ENCODE measurements around the gene DSCAML1. TPM values are rescaled to one million over a fixed set of nuclear protein-coding genes. Genes with fewer than 3 reads are reported as not detected.
"Not testable (repeated sequence)": the region's sequence is repeated elsewhere in the genome, so short reads cannot be mapped to it uniquely, and the experiment has no call there.

DSCAML1 gene
- total and polyA plus RNA-seq, 3 donors from 2014 or later = 1.6 to 6.1 (median 3.0) TPM

DNA sequence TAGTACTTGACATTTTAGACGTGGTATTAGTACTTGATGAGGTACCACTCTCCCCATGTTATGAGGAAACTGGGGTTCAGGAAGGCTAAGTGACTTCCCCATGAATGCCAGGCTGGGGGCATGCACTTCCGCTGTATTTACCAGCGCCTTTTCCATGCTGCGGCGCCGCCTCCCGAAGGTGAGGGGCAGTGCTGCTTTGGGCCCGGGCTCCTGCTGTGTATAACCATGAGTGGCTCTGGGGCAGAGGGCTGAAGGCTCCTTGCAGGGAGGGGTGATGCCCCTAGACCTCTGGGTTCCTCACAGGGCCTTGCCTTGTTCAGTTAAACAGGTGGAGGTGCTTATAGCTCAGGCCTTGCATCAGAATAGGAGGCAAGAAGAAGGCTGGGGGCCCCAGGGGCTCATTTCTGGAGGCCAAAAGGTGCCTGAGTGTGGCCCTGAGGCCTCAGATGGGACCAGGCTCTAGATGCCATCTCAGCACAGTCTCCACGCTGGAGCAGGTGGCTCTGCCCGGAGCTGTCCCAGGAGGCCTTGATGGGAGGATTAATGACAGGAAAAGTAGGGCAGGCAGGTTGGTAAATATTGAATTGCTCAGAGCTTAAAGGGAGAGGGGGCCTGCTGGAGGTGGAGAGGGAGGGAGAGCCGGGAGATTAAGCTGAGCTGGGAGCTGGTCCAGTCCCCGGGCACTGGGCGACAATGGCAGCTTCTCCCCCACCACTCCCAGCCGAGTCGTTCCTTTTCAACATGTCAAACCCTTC is 339.8 kb downstream of the DSCAML1 start:
- TF ChIP-seq POLR2A (IDR thresholded peaks at IDR 0.05) (no peak), CTCF (IDR thresholded peaks at IDR 0.05) (no peak)
- no peaks in the 10 kb centered on the region for H3K27me3 ChIP-seq
- no peaks in the 10 kb centered on the region for H3K9me3 ChIP-seq
- no peak overlapping the region for H3K27ac ChIP-seq
- H3K36me3 ChIP-seq (ENCODE audit: low read depth, missing control alignments) = no peaks in the 10 kb centered on the region
- H3K4me3 ChIP-seq = no peak overlapping the region
- no peaks in the 10 kb centered on the region for H3K4me1 ChIP-seq
- DNase-seq = no peak
- WGBS, 2 donors = 79 to 84% methylated on average over 8 to 15 of the region's 15 CpGs
- intact Hi-C loops (cut with DNase I; ENCODE audit: low total_unique reads) = no loop called here

DNA sequence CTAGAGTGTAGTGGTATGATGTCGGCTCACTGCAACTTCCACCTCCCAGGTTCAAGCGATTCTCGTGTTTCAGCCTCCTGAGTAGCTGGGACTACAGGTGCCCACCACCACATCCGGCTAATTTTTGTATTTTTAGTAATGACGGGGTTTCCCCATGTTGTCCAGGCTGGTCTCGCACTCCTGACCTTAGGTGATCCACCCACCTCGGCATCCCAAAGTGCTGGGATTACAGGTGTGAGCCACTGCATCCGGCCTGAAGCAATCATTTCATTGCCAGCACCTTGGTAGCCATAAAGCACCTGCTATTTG is 340.3 kb downstream of the DSCAML1 start:
- WGBS, 2 donors = 95 to 96% methylated on average over 8 of the region's 8 CpGs
- H3K27ac ChIP-seq; DNase-seq; H3K36me3 ChIP-seq (ENCODE audit: low read depth, missing control alignments); intact Hi-C loops (cut with DNase I; ENCODE audit: low total_unique reads); H3K4me1 ChIP-seq; H3K9me3 ChIP-seq; H3K4me3 ChIP-seq; H3K27me3 ChIP-seq: not testable (repeated sequence)

DNA sequence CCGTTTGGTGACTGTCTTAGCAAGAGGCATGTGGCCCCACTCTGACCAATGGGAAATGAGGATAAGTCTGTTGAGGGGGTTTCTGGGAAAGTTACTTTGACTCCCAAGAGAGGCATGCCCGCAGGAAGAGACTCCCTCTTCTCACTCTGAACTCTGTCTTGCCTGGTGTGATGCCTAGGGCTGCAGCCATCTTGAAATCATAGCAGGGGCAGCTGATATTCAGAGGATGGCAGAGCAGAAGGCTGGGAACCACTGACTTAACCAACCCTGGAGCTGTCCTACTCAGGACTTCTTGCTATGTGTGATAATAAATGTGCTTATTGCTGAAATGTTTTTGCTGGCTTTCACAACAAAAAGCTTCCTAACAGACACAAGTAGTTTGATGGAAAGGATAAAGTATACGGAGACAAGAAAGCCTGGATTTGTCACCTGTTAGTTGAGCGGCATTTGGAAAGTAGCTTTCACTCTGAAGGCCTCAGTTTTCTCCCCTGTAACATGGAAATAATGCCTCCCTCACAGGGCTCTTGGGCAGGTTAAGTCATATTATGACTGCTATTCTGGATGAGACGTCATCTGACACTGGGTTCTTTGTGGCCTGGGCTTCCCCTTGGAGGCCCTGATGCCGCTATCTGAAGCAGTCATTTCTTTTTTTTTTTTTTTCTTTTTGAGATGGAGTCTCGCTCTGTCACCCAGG is 340.8 kb downstream of the DSCAML1 start:
- Histone ChIP-seq H3K9me3 (no peaks in the 10 kb centered on the region), H3K36me3 (ENCODE audit: low read depth, missing control alignments) (no peaks in the 10 kb centered on the region), H3K4me3 (no peak overlapping the region), H3K27me3 (no peaks in the 10 kb centered on the region), H3K4me1 (no peaks in the 10 kb centered on the region), H3K27ac (no peak overlapping the region)
- intact Hi-C loops (cut with DNase I; ENCODE audit: low total_unique reads) = no loop called here
- no peak for DNase-seq
- TF ChIP-seq CTCF (IDR thresholded peaks at IDR 0.05) = no peak
- no peak for TF ChIP-seq POLR2A (IDR thresholded peaks at IDR 0.05)
- 90 to 92% methylated on average over 7 of the region's 7 CpGs for WGBS, 2 donors

DNA sequence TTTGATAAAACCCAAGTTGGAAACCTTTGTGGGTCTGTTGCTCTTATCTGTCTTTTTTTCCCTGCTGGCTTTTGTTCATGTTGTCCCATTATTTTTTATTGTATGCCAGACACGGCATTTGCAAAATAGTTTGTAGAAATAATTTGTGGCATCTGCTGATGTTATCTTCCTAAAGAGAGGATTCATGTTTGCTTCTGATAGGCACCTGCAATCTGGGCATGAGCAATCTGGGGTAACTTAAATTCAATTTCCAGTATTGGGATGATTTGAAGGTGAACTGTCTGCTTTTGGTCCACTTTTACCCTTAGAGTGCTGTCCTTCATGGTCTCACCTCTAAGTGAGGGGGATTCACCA is 342.5 kb downstream of the DSCAML1 start:
- intact Hi-C loops (cut with DNase I; ENCODE audit: low total_unique reads) = no loop called here
- WGBS, 2 donors = 92 to 97% methylated on average over 1 of the region's 1 CpG
- TF ChIP-seq CTCF (IDR thresholded peaks at IDR 0.05) (no peak), POLR2A (IDR thresholded peaks at IDR 0.05) (no peak)
- Histone ChIP-seq H3K9me3 (no peaks in the 10 kb centered on the region), H3K27ac (no peak overlapping the region), H3K4me1 (no peaks in the 10 kb centered on the region), H3K36me3 (ENCODE audit: low read depth, missing control alignments) (no peaks in the 10 kb centered on the region), H3K4me3 (no peak overlapping the region), H3K27me3 (no peaks in the 10 kb centered on the region)
- DNase-seq = no peak

GRCh38 chr11:117453886-117454563 is 343.0 kb downstream of the DSCAML1 start:
- no peaks in the 10 kb centered on the region for H3K9me3 ChIP-seq
- H3K27me3 ChIP-seq = no peaks in the 10 kb centered on the region
- no peak for DNase-seq
- intact Hi-C loops (cut with DNase I; ENCODE audit: low total_unique reads) = no loop called here
- no peak for TF ChIP-seq CTCF (IDR thresholded peaks at IDR 0.05)
- no peak for TF ChIP-seq POLR2A (IDR thresholded peaks at IDR 0.05)
- no peaks in the 10 kb centered on the region for H3K4me1 ChIP-seq
- no peaks in the 10 kb centered on the region for H3K36me3 ChIP-seq (ENCODE audit: low read depth, missing control alignments)
- no peak overlapping the region for H3K4me3 ChIP-seq
- WGBS, 2 donors = 90 to 94% methylated on average over 6 of the region's 6 CpGs
- H3K27ac ChIP-seq = no peak overlapping the region

Measured in testis (tissue), 3 donors.